Measurements from ENCODE around the gene PJVK. TPM values are rescaled to one million over a fixed set of nuclear protein-coding genes. Genes with fewer than 3 reads are reported as not detected.

Gene PJVK
- total and polyA plus RNA-seq, 2 experiments from 2014 or later, result 1.6 to 2.1 TPM

DNA sequence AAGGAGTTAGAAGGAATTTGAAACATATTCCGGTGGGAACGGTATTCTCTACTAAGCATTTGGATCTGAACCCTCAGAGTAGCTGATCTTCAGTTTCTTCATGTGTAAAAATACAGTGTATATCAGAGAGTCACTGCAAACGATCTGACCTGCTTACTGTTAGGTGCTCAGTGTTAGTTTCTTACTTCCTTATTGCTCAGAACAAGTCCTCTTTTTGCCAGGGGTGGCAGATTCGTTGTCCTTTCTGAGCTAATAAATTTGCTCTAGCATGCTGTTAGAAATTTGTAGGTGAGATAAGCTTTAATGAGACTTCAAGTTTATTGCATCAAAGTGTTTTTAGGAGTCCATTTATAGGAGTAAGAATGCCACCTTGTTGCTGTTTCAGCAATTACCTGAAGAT lies 44.9 kb downstream of the PJVK start:
- no peak for DNase-seq (ENCODE audit: low spot score)
- H3K27ac ChIP-seq (ENCODE audit: low read depth), result no peak overlapping the region
- H3K79me2 ChIP-seq (replicated peaks; ENCODE audit: insufficient read depth), result no peaks in the 10 kb centered on the region
- no peaks in the 10 kb centered on the region for H3K9me2 ChIP-seq (ENCODE audit: insufficient read depth)
- H4K20me1 ChIP-seq (replicated peaks; ENCODE audit: insufficient read depth), result peaks cover 5% of the 10 kb centered on the region; the same call in 1 of the 2 replicates
- Mint-ChIP-seq H3K4me1 (no peaks in the 10 kb centered on the region), H3K27me3 (ENCODE audit: insufficient read depth, low read depth, poor library complexity) (no peaks in the 10 kb centered on the region), H3K4me3 (no peak overlapping the region), H3K27ac (no peak overlapping the region), H3K36me3 (ENCODE audit: low read depth) (peaks cover 29% of the 10 kb centered on the region), H3K9me3 (no peaks in the 10 kb centered on the region)
- no peak for ATAC-seq
- TF ChIP-seq EZH2phosphoT487 (IDR thresholded peaks at IDR 0.05; ENCODE audit: unreplicated experiment) (no peak), NANOG (IDR thresholded peaks at IDR 0.05; ENCODE audit: borderline replicate concordance) (no peak), STAT1 (IDR thresholded peaks at IDR 0.05; ENCODE audit: unreplicated experiment) (no peak), ZNF331 (CRISPR knock-in tag; IDR thresholded peaks at IDR 0.05; ENCODE audit: low read depth) (no peak), EZH2 (IDR thresholded peaks at IDR 0.05; ENCODE audit: low read depth, unreplicated experiment) (no peak), JUNB (IDR thresholded peaks at IDR 0.05; ENCODE audit: unreplicated experiment) (no peak), CREB1 (CRISPR knock-in tag; IDR thresholded peaks at IDR 0.05; ENCODE audit: low read depth) (no peak), ZNF462 (CRISPR knock-in tag; IDR thresholded peaks at IDR 0.05) (no peak), ZNF114 (CRISPR knock-in tag; IDR thresholded peaks at IDR 0.05) (no peak), POLR2AphosphoS5 (IDR thresholded peaks at IDR 0.05; ENCODE audit: low read depth) (no peak)
- TF ChIP-seq, protein P1, sequence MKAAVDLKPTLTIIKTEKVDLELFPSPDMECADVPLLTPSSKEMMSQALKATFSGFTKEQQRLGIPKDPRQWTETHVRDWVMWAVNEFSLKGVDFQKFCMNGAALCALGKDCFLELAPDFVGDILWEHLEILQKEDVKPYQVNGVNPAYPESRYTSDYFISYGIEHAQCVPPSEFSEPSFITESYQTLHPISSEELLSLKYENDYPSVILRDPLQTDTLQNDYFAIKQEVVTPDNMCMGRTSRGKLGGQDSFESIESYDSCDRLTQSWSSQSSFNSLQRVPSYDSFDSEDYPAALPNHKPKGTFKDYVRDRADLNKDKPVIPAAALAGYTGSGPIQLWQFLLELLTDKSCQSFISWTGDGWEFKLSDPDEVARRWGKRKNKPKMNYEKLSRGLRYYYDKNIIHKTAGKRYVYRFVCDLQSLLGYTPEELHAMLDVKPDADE (IDR thresholded peaks at IDR 0.05), result no peak
- TF ChIP-seq, protein P2, sequence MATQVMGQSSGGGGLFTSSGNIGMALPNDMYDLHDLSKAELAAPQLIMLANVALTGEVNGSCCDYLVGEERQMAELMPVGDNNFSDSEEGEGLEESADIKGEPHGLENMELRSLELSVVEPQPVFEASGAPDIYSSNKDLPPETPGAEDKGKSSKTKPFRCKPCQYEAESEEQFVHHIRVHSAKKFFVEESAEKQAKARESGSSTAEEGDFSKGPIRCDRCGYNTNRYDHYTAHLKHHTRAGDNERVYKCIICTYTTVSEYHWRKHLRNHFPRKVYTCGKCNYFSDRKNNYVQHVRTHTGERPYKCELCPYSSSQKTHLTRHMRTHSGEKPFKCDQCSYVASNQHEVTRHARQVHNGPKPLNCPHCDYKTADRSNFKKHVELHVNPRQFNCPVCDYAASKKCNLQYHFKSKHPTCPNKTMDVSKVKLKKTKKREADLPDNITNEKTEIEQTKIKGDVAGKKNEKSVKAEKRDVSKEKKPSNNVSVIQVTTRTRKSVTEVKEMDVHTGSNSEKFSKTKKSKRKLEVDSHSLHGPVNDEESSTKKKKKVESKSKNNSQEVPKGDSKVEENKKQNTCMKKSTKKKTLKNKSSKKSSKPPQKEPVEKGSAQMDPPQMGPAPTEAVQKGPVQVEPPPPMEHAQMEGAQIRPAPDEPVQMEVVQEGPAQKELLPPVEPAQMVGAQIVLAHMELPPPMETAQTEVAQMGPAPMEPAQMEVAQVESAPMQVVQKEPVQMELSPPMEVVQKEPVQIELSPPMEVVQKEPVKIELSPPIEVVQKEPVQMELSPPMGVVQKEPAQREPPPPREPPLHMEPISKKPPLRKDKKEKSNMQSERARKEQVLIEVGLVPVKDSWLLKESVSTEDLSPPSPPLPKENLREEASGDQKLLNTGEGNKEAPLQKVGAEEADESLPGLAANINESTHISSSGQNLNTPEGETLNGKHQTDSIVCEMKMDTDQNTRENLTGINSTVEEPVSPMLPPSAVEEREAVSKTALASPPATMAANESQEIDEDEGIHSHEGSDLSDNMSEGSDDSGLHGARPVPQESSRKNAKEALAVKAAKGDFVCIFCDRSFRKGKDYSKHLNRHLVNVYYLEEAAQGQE (IDR thresholded peaks at IDR 0.05; ENCODE audit: unreplicated experiment), result no peak
- TF ChIP-seq, protein P3, sequence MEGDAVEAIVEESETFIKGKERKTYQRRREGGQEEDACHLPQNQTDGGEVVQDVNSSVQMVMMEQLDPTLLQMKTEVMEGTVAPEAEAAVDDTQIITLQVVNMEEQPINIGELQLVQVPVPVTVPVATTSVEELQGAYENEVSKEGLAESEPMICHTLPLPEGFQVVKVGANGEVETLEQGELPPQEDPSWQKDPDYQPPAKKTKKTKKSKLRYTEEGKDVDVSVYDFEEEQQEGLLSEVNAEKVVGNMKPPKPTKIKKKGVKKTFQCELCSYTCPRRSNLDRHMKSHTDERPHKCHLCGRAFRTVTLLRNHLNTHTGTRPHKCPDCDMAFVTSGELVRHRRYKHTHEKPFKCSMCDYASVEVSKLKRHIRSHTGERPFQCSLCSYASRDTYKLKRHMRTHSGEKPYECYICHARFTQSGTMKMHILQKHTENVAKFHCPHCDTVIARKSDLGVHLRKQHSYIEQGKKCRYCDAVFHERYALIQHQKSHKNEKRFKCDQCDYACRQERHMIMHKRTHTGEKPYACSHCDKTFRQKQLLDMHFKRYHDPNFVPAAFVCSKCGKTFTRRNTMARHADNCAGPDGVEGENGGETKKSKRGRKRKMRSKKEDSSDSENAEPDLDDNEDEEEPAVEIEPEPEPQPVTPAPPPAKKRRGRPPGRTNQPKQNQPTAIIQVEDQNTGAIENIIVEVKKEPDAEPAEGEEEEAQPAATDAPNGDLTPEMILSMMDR (conservative IDR thresholded peaks at IDR 0.05; ENCODE audit: low read depth in 2 of 2), result no peak
- peaks cover 12% of the 10 kb centered on the region for H3K36me3 ChIP-seq (ENCODE audit: insufficient read depth)
- no peaks in the 10 kb centered on the region for H3F3A ChIP-seq (replicated peaks; ENCODE audit: low read depth)
- H3K4me2 ChIP-seq, result no peak overlapping the region
- no peak overlapping the region for H2AFZ ChIP-seq
- H3K27me3 ChIP-seq (ENCODE audit: insufficient read depth), result no peaks in the 10 kb centered on the region
- H3K4me3 ChIP-seq, result no peak overlapping the region
- no peaks in the 10 kb centered on the region for H3K4me1 ChIP-seq (ENCODE audit: insufficient read depth)

Measured in GM23338 (cell line).